Measurements from ENCODE around the gene CAPZB.

Gene CAPZB

DNA sequence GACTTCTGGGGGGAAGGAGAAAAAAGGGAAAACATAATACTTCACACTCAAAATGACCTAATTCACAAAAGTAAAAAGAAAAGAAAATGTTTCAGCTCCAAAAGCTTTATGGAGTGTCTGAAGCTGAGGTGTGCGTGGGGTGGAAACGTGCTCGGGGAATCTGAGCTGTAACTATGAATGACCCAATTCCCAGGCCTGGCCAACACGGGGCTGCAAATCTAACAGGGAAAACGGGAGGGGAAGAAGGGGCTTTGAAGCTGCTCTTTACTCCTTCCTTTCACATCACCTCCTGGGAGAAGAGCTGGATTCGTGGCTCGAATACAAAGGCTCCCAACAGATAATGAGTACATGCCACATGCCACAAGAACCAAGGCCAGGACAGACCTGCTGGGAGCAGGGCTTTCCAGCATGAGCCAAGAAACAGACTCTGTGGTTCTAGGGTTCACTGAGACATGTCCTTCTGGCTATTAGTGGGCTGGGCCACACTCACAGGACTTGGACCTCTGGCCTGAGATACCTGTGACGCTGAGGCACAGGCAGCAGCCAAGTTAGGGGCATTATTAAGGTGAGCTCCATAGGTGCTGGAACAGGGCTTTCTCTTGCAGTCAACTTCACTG lies 121.7 kb downstream of the CAPZB start:
- no peak for DNase-seq

DNA sequence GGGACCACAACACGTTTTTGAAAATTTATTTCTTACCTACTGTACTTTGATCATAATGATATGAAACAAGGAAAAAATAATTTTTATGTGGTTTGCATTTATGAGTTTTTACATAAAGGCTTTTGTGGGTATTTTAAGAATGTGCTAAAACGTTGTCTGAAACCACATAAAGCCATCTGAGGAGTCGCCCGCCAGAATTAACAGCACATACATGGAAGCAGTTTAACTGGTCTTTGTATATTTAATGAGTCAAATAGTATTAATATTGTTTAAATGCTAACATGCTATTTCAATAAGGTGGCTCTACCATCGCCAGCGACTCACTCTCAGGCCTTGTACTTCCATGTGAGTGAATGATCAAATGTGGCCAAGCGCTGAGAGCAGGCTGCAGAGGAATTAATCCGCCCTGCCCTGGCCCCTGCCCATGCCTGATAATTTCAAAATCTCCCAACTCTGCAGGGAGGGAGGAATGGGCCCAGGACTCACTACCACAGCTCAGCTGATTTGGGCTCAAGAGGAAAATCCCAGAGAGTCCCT lies 123.7 kb downstream of the CAPZB start:
- peak; percentile 38 for DNase-seq

DNA sequence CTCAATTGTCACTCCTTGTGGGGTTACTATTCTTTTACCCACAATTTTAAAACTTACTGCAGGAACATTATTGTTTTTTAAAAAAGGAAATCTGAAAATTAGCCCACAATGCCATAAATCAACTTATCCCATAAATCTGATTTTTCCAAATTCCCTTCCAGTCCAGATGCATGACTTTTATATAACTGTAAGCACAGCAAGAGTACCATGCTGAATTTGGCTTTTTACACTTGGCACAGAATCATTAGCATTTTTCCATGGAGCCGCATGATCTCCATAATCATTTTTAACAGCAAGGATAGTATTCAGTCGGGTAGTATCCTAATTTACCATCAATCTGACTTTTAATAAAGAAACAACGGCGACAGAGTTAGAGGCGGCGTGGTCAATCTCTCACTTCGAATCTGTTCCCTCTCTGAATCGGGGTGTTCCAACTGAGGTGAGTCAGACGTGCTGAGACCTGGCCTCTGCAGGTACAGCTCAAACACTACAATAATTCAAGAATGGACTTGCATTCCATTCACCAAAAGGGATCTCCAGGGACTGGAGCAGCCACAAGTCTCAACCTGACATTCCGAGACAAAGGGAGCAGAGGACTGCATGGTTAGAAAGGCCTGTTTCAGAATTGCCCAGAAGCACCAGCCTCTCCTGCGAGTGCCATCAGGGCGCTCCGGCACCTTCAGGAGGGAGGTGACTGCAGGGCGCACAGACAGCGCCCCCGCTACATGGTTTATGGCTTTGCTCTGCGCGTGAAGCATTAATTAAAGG lies 124.3 kb downstream of the CAPZB start:
- DNase-seq, result no peak

DNA sequence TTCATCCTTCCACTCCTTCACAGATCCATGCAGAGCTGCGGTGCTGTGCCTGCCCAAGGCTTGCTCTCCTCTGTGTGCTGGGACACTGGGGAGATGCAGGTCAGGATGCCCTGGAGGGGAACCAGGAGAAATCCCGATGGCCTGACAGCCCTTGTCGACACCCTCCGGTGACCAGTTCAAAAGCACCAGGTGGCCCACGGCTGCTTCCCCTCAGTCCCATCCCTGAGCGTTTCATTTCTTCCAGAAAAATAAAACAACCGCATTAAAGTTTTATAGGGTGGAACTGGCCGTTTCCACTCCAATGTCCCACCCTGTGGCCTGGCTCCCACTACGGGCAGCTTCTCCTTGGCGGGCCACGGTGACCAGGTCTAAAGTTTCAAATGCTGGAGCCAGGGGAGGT lies 124.9 kb downstream of the CAPZB start:
- DNase-seq, result no peak

DNA sequence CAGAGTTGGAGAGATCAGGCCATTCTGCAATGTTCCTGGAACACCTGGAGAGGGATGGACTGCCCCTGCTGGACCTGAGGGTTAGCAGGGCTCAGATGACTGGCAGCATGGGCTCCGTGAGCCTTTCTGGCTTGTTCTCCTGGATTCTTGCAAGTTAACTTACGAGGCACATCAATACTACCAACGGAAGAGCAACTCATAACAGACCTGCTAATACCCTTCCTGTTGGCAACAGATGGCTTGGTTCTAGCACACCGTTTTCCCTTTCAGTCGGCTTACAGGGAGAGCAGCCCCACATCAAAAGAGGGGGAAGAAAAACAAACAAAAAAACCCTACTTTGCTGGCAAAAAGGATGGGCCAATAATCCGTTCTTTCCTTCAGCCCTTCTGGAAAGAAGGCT lies 125.3 kb downstream of the CAPZB start:
- DNase-seq, result no peak

DNA sequence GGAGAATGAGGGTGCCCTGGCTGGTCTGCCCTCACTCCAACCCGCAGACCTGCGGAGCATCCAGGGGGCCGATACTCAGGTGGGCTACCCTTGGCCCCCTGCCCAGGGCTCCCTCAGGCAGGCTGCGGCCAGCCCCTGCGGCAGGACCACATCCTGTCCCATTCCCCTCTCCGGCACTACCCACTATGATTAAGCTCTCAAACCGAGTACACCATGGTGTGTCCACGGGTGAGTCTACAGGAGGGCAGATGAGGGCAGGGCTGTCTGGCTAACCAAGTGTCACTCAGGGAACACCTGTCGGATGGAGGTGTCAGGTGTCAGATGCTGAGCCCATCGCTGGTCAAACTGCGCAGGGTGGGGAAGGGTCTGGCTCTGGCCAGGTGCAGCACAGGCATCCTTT lies 126.0 kb downstream of the CAPZB start:
- DNase-seq, result no peak

DNA sequence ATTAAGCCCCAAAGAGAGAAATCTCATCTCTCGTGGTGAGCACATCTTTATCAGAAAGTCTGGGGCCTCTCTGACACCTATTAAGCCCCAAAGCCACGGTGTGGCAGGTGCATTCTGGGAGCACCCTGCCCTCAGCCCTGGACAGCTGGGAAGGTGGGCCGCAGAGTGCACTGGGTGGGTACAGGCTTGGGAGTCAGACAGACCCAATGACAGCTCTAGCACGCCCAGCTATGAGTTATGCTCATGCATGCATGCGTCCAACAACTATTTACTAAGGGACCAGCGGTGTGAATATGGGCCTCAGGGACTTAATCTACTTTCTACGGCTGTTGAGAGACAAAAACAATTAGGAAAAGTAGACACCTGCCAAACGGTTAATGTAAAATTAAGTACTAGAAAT lies 126.6 kb downstream of the CAPZB start:
- no peak for DNase-seq

DNA sequence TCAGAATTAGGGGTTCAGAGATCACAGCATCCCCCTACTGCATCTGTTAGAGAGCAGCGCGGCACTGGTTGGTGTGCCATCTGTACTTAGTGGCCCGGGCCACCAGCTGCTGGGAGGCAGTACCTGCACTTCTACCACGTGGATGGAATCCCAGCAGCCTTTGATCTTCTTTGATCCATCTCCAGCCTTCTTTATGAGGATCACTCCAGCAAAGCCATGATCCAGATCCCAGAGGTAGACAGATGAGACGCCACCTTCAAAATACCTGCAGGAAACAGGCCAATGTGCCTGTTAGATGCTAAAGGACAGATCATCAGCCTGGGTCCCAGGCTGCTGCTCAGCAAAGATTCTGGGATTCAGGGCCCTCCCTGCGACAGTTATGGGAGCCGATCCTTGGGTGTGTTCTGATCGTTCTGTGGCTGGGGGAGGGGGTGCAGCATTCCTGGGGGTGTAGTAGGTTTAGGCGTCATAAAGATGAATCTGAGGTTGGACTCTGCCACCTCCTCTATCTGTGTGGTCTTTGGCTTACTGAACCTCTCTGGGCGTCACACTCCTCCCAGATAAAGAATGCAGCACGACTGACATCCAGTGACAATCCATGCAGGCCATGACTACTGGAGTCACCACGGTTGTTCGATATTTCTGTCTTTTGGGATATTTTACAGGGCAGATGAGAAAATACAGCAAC lies 127.9 kb downstream of the CAPZB start:
- no peak for DNase-seq

DNA sequence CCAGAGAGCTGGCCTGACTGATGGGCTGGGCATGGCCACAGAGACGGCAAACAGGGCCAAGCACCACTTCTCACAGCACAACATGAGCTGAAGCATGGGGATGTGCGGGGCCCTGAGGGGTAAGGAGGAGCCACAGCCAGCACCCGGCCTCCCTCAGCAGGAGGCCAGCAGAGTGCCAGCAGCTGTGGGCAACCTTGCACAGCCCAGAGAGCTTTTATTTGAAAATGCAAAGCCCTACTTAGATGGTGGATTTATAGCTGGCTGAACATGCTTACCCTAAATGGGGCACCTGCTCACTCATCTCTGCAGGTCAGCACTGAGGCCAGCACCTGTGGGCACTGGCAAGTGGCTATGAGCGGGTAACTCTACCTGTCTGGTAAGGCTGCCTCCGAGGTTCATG lies 129.1 kb downstream of the CAPZB start:
- no peak for DNase-seq

DNA sequence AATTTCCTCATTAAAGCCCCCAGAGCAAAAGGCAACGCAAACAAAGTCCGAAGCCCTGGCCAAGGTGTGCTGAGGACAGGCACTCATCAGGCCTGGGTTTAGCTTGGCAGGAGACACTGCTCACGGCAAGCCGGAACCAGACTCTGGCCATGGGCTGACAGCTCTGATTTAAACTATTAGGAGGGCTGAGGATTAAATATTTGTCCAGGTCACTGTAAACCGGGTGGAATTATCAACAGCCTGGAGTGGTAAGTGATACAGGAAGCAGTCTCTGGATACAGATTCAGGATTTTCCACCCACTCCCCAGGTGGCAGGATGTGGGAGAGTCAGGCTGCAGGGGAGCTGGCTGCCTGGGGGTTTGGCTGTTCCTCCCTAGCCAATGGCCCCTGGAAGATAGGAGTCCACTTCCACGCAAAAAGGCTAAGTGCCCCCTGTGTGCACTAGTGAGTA lies 130.8 kb downstream of the CAPZB start:
- DNase-seq, result no peak

DNA sequence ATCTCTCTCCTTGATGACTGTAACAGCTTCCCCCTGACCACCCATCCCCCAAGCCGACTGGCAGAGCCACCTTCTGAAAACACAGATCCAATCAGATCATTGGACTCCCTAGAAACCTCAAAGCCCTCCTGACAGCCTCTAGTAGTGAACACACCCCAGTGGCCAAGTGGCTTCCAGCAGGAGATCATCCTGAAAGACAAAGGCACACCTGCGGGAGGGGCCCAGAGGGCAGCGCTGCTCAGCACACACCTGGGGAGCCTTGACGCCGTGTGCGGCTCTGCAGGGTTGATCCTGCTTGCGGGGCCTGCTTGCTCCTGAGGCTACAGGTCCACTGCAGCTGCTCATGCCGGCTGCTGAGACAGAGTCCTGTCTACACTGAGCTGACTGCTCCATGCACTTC lies 131.7 kb downstream of the CAPZB start:
- no peak for DNase-seq

DNA sequence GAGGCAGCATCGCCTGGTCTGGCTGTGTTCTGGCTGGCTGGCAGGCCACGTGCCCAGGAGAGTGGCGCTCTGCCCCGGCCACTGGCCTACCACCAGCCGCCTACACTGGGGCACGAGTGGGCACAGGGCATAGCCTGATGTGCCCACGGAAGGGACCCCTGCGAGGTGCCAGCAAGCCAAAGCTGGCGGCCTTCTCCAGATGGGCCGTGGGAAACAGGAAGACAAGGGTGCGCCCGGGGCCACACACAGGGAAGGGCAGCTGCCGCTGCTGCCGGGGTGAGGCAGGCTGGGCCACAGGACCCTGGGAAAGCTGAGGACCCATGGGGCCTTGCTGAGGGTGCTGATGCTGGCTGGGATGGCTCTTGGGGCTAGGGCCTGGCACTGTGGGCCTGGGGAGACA lies 132.5 kb downstream of the CAPZB start:
- no peak for DNase-seq

DNA sequence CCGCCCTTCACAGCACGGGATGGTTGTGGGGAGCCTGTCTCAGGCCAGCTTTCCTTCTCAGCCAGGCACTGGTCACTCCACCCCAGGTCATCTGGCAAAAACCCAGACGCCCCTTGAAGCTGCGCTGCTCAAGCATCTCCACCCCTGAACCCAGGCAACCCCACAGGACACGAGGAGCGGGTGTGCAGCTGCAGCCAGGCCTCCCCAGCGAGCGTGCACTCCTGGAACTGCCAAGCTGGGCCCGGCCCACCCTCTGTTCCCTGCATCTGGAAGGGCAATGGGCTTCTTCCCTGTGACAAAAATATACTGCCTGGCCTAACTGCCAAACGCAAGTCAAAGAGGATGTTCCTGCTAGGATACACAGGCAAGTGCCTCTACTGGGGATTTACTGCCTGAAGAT lies 133.5 kb downstream of the CAPZB start:
- DNase-seq, result no peak

DNA sequence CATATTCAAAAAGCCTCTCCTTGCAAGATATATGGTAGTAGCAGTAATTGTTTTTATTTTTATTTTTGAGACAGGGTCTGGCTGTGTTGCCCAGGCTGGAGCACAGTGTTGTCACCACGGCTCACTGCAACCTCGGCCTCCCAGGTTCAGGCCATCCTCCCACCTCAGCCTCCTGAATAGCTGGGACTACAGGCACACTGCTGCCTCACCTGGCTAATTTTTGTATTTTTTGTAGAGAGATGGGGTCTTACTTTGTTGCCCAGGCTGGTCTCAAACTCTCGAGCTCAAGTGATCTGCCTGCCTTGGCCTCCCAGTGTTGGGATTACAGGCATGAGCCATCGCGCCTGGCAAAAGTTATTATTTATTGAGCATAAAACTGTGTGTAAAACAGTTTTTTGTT lies 134.8 kb downstream of the CAPZB start:
- DNase-seq, result no peak

DNA sequence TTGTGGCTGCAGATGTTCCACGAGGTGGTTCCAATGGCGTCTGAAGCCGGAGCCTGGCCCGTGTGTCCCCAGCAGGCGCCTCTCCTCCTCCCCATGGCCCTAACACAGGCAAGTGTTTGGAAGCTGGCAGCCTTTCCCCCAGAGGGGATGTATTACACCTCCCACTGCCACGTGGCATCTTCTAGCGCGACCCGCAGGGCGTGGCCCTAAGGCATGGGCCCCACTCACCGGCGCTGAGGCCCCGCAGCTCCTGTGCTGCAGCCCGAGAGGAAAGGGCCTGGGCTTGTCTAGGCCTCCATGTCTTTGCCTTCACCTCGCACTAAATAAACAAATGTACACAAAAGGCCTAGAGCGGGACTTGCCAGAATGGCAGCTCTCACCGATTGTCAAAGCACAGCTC lies 135.3 kb downstream of the CAPZB start:
- no peak for DNase-seq

DNA sequence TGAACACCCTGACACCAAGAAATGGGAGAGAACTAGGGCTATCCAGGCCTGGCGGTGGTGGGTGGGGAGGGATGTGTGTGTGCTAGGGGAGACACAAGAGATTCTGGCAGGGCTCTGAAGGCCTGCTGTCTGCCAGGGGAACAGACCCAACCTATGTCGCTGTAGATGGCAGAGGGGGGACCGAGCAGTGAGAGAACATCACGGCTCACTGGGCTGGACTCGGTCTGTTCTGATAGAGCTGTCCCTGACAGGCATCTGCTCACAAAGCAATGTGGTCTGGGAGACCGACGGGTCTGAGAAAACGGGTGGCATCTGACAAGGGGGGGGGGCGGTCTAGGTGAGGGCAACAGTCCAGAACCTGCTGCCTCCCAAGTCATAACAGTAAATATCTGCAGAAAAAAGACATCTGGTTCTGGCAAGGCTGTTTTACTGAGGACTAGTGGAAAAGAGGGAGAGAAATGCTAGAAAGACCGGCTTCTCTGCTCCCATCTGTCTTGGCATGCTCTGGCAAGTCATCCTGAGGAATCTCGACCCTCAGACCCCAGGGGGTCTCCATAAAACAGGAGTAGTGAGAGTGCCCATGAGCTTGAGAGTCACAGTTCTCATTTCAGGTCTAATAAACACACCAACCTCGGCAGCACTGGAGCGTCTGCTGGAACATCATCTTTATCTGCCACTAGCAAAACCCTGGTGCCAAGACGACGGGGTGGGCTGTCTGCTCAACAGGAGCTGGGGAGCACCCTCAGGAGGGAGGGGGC lies 136.7 kb downstream of the CAPZB start:
- no peak for DNase-seq

DNA sequence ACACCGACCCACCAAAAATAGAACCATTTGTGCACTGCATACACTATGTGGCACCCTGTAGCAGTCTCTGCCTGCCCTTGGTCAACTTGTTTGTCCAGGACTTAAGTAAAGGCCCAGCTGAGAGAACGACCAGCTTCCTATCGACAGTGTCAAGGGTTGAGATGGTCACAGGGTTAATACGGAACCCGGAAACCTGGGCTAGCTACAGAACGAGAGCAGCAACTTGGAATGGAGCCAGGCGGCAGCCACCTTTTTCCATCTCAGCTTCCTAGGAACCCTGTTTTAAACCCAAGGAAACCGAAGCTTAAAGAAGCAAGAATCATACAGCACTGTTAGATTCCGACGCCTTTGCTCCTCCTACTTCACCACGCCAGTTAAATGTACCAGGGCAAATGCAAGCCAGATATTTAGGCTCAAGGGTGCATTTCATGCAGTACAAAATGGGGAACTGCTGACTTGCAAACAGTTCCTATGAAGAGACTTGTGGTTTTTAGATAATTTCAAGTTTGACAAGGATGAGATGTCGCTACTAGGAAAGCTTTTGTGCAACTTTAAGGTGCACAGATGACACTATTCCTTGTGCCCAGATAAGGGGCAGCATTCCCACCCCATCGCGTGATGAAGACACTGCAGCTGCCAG lies 137.7 kb downstream of the CAPZB start:
- no peak for DNase-seq

DNA sequence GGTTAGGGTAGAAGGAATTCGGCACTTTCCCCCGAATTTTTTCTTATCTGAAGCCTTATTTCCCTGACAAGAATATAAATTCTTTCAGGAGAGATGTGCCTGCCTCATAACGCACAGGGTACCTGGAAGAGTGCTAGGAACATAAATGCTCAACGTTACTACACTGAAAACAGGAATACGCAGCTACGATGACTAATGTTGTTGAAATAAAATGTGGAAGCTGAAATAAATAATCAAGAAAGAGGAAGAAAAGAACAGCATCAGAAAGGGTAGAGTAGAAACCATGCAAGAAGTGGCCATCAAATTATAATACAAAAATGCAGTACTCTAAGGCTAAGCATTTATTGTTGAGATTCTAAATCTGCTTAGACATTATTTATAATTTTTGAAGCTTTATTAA lies 139.3 kb downstream of the CAPZB start:
- no peak for DNase-seq

DNA sequence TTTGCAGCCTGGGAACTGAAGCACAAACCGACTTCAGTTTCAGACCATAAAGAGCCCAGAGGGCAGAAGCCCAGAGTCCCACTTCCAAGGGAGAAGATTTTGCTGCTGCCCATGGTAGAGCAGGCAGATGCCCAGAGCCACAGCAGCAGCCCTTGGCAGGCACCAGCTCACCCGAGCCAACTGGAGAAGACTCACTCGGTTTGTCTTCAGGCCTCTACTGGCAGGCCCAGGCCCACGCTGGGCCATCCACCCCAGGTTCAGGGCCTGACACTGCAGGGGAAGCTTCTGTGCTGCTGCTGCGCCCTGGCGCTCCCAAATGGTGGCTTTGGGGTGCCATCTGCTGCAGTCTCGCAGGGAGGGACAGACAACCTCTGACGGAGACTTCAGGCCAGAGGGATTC lies 139.9 kb downstream of the CAPZB start:
- no peak for DNase-seq

DNA sequence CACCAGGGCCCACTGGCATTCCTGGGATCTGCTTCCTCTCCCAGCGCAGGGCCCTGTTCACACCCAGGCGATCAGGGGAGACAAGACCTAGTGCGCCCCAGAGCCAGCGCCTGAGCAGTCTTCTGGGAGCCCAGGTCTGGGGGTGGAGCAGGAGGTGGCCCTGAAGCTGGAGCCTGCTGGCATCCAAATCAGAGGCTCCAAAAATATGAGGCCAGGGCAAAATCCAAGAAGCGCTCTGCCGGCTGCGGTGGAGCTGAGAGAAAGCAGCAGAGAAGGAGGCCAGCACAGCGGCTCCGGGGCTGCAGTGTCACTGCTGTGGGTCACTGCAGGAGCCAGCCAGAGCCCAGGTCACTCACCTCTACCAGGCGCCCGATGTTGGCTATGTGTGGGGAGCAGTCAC lies 140.5 kb downstream of the CAPZB start:
- no peak for DNase-seq

DNA sequence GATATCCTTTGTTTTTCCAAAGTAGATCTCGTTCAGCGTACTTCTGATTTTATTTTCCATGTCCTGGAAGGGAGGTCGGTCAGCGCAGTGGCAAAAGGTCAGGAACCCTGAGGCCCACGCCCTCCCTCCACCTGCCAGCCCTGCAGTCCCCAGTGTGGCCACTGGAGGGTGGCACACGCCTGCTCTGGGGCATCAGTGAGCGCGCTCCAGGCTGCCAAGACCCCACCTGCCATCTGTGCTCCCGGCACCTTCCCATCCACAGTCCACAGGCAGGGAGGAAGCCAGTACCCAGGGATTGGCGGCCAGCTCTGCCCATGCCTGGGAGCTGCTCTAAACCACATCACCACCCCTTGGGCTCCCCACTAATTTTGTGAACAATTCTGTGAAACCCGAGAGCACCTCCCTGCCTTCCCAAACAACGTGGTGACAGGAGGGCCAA lies 140.9 kb downstream of the CAPZB start:
- DNase-seq, result peak; percentile 20

DNA sequence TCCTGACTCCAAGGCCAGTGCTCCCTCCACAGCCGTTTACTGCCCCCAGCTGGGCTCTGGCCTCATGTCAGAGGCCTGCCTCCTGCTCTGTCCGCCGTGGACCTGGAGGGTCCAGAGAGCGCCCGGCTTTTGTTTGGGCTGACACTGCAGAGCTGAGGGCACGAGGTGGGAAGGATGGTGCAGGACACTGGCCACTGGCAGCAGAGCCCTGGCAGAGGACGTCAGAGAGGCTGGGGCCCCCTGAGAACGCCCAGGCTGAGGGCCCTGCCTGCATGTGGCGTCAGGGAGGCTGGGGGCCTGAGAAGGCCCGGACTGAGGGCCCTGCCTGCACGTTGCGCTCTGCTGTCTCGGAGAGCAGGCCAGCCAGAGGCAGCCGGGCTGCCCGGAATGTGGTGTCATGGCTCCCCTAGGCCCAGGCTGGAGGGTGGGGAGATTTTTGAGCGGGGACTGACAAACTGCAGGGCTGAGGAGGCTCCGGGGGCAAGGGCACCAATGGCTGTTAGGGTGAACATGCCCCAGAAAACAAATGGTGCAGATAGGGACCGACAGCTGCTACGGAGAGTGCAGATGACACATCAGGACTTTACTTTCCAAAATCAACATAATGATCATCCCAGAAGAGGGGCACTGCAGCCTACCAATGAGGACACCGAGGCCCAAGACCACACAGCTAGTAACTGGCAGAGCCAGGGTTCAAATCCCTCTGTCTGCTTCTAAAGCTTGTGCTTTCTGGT lies 141.6 kb downstream of the CAPZB start:
- DNase-seq, result no peak

Measured in fibroblast of skin of right quadriceps (primary cell).